Measurements from ENCODE around the gene EFCAB8.
"Not testable (repeated sequence)": the region's sequence is repeated elsewhere in the genome, so short reads cannot be mapped to it uniquely, and the experiment has no call there.

EFCAB8 gene

GRCh38 chr20:32888636-32889035 is 29.9 kb downstream of the EFCAB8 start:
- DNase-seq: no peak

- DNase-seq: no peak
Observed at GRCh38 chr20:32889281-32889680, 30.6 kb downstream of the EFCAB8 start.

- no peak for DNase-seq
Observed at GRCh38 chr20:32891491-32891890, 32.8 kb downstream of the EFCAB8 start.

GRCh38 chr20:32891926-32892660 is 33.4 kb downstream of the EFCAB8 start:
- no peak for DNase-seq

- DNase-seq: no peak
Observed at GRCh38 chr20:32893263-32894025, 34.7 kb downstream of the EFCAB8 start.

GRCh38 chr20:32894026-32894483 is 35.3 kb downstream of the EFCAB8 start:
- DNase-seq: no peak

GRCh38 chr20:32894711-32895355 is 36.1 kb downstream of the EFCAB8 start:
- DNase-seq: peak; percentile 45

GRCh38 chr20:32896521-32897280 is 38.0 kb downstream of the EFCAB8 start:
- no peak for DNase-seq

- DNase-seq: peak; percentile 15
Observed at GRCh38 chr20:32898729-32899128, 40.0 kb downstream of the EFCAB8 start.

- DNase-seq: peak; percentile 17
Observed at GRCh38 chr20:32902456-32903420, 44.0 kb downstream of the EFCAB8 start.

GRCh38 chr20:32903666-32904175 is 45.0 kb downstream of the EFCAB8 start:
- no peak for DNase-seq

GRCh38 chr20:32904678-32905077 is 46.0 kb downstream of the EFCAB8 start:
- DNase-seq: not testable (repeated sequence)

- no peak for DNase-seq
Observed at GRCh38 chr20:32906200-32906599, 47.5 kb downstream of the EFCAB8 start.

- DNase-seq: no peak
Observed at GRCh38 chr20:32906871-32907495, 48.3 kb downstream of the EFCAB8 start.

GRCh38 chr20:32907886-32908285 is 49.2 kb downstream of the EFCAB8 start:
- no peak for DNase-seq

- DNase-seq: no peak
Observed at GRCh38 chr20:32908334-32909292, 49.9 kb downstream of the EFCAB8 start.

GRCh38 chr20:32909451-32909850 is 50.7 kb downstream of the EFCAB8 start:
- no peak for DNase-seq

GRCh38 chr20:32909896-32910571 is 51.3 kb downstream of the EFCAB8 start:
- no peak for DNase-seq

GRCh38 chr20:32911355-32911754 is 52.6 kb downstream of the EFCAB8 start:
- DNase-seq: no peak

All from MV-4-11 (cell line).